ENCODE measurements around the gene ICAM3.
A peak's percentile ranks its signal among the peaks of the same experiment; 100 is the strongest.

ICAM3 gene

GRCh38 chr19:10317045-10317856, 22.2 kb downstream of the ICAM3 start:
- no peak for TF ChIP-seq CTCF (IDR thresholded peaks at IDR 0.05)
- no peak for DNase-seq (ENCODE audit: low spot score)
- Histone ChIP-seq H3K4me3 (no peak overlapping the region), H3K27ac (no peak overlapping the region)

GRCh38 chr19:10316229-10317044, 23.0 kb downstream of the ICAM3 start:
- TF ChIP-seq CTCF (IDR thresholded peaks at IDR 0.05): no peak
- Histone ChIP-seq H3K27ac (peak overlapping the region in 1 of 2 donors; percentile 63), H3K4me3 (peak overlapping the region; percentile 85)
- DNase-seq (ENCODE audit: low spot score): no peak

- peak within 1 kb of the TSS; percentile 85 for H3K4me3 ChIP-seq
- H3K27ac ChIP-seq: peak within 1 kb of the TSS; percentile 9 to 63
- TF ChIP-seq CTCF (IDR thresholded peaks at IDR 0.05): no peak
- no peak for DNase-seq (ENCODE audit: low spot score)
Measured at GRCh38 chr19:10315335-10316214, 23.8 kb downstream of the ICAM3 start, which contains the start of gene FDX2. FDX2 (minus strand) TSS chr19:10316015; CDS start chr19:10315996, 19 bp downstream.

GRCh38 chr19:10309423-10309822, 30.0 kb downstream of the ICAM3 start, which contains the start of gene ZGLP1:
ZGLP1 (minus strand) TSS chr19:10309815.
- TF ChIP-seq CTCF (IDR thresholded peaks at IDR 0.05): no peak
- DNase-seq (ENCODE audit: low spot score): no peak
- H3K27ac ChIP-seq: no peak within 1 kb of the TSS
- no peak within 1 kb of the TSS for H3K4me3 ChIP-seq

GRCh38 chr19:10306327-10306726, 33.1 kb downstream of the ICAM3 start:
- DNase-seq (ENCODE audit: low spot score): no peak
- TF ChIP-seq CTCF (IDR thresholded peaks at IDR 0.05): no peak
- Histone ChIP-seq H3K27ac (no peak overlapping the region), H3K4me3 (no peak overlapping the region)

GRCh38 chr19:10305139-10305806, 34.2 kb downstream of the ICAM3 start:
- no peak overlapping the region for H3K4me3 ChIP-seq
- peak overlapping the region in 1 of 2 donors; percentile 7 for H3K27ac ChIP-seq
- no peak for DNase-seq (ENCODE audit: low spot score)
- TF ChIP-seq CTCF (IDR thresholded peaks at IDR 0.05): no peak

All from coronary artery (tissue), 2 donors.